GM18526 (cell line): Measurements from ENCODE around the gene FSTL4.

Experiments used
- POLR2A ChIP-seq: IDR thresholded peaks from 3 replicates; pipeline ENCODE4 v1.6.1; 2011; ENCODE audit not compliant: insufficient read length; ENCODE audit errors: extremely low read depth

The FSTL4 gene

GRCh38 chr5:133489632-133490031, 122.7 kb downstream of the FSTL4 start:
- no peak for TF ChIP-seq POLR2A

DNA sequence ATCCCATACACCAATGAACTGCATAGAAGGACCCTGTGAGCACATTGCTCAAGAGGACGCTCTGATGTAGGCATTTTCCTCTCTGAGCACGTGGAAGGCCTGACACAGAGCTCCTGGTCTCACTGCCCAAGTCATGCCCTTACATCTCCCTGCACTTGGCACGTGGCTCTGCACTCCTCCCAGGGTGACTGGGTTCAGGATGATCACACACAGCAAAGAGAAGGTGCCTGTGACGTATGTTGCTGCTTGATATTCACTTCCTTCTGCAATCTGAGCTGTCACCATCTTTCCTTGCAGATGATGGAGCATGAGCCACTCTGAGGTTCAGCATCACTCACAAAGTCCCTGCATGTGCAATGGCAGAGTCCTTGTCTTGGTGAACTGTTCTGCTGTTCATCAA, 125.2 kb downstream of the FSTL4 start:
- TF ChIP-seq POLR2A: no peak

DNA sequence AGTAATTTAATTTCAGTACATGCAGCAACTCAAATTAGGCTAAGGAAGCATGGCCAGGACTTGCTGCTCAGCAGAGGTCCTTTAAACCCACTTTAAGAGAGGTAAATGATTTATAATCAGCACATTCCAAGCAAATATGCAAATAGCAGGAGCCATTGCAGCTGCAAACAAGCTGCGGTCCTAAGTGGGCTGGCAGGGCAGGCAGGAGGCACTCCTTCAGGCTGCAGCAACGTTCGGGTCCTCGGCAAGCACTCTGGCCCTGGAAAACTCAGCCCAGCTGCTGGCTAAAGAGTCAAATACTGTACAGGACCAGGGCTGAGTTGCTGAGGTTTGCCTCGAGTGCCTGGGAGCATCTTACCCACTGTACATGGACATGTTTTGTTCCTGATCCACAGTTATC, 126.9 kb downstream of the FSTL4 start:
- no peak for TF ChIP-seq POLR2A

- no peak for TF ChIP-seq POLR2A
These were observed 128.8 kb downstream of the FSTL4 start for GRCh38 chr5:133483406-133484090.

DNA sequence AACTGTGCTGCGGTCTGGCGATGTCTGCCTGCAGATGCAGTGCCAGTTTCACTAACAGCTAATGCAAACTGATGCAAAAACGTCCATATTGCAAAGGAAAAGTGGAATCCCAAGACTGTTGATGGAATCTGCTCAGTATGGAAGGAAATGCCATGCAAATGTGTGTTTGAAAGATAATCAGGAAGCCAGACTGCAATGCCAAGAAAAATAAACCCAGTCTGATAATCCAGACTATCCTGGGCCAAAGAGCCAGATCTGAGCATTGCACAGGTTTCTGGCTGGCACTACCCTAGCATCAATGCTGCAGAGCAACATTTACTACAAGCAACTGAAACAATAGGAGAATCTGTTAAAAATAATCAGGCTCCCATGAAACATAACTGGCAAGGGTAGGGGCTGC, 130.3 kb downstream of the FSTL4 start:
- no peak for TF ChIP-seq POLR2A

GRCh38 chr5:133480866-133481265, 131.5 kb downstream of the FSTL4 start:
- no peak for TF ChIP-seq POLR2A

GRCh38 chr5:133480366-133480765, 132.0 kb downstream of the FSTL4 start:
- TF ChIP-seq POLR2A: no peak

GRCh38 chr5:133478199-133478985, 133.9 kb downstream of the FSTL4 start:
- no peak for TF ChIP-seq POLR2A

DNA sequence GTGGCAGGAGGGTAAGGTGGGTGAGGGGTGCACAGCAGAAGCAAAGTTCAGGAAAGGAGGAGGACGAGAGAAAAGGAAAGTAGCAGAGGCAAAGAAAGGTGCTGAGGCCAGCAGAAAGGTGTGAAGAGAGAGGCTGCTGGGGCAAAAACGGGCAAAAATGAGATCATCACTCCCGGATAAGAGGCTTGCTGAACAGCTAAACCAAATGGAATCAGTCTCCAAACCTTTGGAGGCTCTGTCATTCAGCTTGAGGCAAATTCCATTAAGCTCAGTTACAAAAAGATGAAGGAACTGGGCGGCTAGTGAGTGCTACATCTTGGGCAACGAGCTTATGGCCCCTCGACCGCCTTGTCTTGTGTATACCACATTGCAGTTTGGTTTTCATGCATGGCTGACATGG, 136.4 kb downstream of the FSTL4 start:
- no peak for TF ChIP-seq POLR2A

DNA sequence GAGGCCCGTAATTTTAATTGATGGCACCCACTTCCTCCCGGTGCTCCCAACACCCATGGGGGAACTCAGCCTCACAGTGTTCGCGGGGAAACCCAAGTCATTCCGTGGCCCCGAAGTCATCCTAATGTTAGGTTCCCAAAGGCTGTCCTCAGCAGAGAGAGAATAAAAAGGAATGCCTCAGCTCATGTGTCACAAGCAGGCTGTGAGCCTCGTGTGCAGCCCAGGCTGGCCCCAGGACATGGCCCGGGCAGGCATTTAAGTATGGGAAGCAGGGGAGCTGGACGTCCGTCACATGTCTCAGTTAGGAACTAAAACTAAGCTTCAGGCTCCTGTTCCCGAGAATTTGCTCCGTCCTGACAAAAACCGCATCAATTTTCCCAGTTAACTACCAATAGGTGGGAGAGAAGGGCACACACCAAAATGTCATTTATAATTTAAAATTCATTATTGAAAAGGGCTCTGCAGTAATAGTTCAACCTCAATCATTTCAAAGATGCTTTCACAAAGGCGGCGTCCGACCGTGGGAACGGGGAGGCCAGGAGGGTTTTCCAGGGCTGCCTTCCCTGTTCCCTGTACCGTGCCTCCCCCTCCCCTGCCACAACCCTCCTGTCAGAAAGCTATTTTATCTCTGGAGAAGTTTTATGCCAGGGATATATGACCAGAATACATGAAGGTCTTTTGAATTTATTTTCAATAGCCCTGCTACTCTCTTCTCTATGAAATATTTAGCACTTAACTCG, 137.3 kb downstream of the FSTL4 start:
- no peak for TF ChIP-seq POLR2A

DNA sequence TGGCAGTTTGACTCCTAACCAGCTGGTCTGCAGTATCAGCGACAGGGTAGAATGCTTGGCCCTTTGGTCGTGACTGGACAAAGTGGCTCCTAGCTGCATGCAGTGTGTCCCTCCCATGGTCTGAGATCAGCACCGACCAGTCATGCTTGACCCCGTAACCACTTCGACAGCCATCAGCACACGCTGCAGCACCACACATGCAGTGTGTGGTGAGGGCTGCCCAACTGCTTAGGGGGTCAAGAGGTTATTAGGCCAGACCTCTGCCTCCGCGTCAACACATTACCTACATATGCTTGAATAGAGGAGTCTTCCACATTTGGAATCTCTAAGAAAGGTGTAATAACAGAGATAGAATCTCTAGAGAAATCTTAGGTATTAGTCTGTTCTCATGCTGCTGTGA, 139.1 kb downstream of the FSTL4 start:
- TF ChIP-seq POLR2A: no peak

GRCh38 chr5:133472829-133473228, 139.5 kb downstream of the FSTL4 start:
- no peak for TF ChIP-seq POLR2A

DNA sequence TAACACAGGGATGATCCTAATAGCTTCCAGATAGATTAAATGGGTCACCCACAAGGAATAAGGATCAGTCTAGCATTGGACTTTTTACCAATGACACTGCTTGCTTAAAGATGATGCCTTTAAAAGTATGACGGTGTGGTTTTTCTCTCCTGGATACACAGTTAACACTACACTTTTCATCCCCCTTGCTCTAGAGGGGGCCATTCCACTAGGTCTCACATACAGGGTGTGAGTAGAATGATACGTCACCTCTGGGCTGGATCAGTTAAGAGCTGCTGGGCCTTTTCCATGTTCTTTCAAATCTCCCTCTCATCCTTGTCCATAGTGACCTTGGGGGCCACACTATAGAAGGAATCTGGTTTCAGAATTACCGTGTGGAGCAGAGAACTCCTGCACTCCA, 140.6 kb downstream of the FSTL4 start:
- no peak for TF ChIP-seq POLR2A

DNA sequence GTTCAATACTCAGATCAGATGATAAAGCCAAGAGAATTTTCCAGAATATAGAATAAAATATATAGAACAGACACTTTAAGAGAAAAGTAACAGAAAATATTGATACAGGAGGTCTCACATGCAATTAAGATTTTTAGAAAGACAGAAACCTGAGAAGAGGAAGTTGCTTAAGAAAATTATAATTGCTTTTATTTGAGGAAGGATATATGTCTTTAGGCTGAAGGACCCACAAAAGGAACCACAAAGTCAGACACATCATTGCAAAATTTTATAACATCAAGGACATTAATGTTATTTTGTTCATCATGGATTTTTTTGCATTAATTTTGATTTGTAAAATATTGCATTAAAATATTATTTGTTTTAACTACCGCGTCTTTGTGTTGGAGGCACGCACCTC, 141.5 kb downstream of the FSTL4 start:
- TF ChIP-seq POLR2A: no peak

DNA sequence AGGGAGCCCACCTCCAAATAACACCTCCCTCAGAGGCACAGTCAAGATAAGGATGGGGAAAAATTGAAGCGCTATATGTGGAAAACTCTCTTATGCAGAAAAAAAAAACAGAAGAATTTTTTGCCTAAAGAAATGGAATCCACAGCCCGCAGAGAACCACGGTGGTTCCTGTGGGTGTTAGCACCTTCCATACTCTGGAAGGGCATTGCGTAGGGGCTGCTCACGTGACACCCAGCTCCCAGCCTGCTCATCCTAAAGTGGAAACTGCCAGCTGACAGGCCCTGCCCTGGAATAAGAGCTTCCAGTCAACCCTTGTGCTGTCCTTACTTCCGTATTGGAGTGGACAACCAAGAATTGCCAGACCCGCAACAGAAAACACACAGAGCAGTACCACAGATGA, 142.5 kb downstream of the FSTL4 start:
- no peak for TF ChIP-seq POLR2A

DNA sequence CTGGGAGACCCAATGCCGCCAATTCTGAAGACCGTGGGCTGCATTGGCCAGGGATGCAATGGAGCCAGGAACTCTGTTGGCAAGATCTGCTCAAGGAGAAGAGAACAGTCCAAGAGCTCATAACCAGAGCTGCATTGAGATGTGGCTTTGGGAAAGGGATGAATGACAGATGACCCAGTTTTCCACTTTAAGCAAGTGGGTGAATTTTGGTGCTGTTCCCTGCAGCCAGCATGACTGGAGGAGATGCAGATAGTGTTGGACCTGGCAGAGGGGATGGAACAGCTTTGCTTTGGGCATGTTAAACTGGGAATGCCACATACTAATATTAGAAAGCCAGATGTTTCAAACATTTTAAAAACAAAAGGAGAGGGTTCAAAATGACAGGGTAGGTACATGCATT, 143.1 kb downstream of the FSTL4 start:
- no peak for TF ChIP-seq POLR2A

- TF ChIP-seq POLR2A: no peak
These were observed 143.7 kb downstream of the FSTL4 start for GRCh38 chr5:133468596-133468995.
